Uterus (tissue), 2 donors: ENCODE measurements around the gene KIF1A.

Source experiments
- POLR2A ChIP-seq, 2 donors: fragments of 450-650 bp; IDR thresholded peaks; one replicate each; pipeline ENCODE4 v1.6.1; 2016; ENCODE audit warnings: antibody characterized with exemption in 2 of 2, mild to moderate bottlenecking in 1 of 2, moderate library complexity in 1 of 2
- TF ChIP-seq, protein P1 (sequence below), 4 experiments: fragments of 200-600 bp in 2 of 4; fragments of 450-650 bp in 2 of 4; sonication (generic) in 2 of 4; IDR thresholded peaks; one replicate each; pipeline ENCODE4 v1.5.1; 2016 to 2019; ENCODE audit warnings: antibody characterized with exemption in 4 of 4, mild to moderate bottlenecking in 2 of 4, moderate library complexity in 1 of 4

DNA sequence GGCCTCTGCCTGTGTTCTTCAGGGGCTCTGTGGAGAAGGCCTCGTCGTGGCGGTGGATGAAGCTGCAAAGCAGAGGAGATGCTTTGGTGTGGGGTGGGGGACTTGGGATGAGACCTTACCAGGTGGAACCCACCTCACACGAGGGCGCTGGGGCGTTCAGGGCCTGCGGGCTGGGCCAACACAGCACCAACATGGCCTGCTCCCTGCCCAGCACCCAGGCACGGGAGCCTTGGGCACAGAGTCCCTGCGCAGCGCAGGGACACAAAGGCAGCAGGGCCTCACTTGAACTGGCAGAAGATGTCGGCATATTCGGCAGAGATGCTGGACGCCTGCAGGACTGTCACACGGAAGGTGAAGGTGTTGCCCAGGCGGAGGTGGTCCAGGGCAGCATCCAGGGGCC is 74.6 kb downstream of the KIF1A start:
- TF ChIP-seq, protein P1, sequence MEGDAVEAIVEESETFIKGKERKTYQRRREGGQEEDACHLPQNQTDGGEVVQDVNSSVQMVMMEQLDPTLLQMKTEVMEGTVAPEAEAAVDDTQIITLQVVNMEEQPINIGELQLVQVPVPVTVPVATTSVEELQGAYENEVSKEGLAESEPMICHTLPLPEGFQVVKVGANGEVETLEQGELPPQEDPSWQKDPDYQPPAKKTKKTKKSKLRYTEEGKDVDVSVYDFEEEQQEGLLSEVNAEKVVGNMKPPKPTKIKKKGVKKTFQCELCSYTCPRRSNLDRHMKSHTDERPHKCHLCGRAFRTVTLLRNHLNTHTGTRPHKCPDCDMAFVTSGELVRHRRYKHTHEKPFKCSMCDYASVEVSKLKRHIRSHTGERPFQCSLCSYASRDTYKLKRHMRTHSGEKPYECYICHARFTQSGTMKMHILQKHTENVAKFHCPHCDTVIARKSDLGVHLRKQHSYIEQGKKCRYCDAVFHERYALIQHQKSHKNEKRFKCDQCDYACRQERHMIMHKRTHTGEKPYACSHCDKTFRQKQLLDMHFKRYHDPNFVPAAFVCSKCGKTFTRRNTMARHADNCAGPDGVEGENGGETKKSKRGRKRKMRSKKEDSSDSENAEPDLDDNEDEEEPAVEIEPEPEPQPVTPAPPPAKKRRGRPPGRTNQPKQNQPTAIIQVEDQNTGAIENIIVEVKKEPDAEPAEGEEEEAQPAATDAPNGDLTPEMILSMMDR (IDR thresholded peaks at IDR 0.05) = no peak
- no peak for TF ChIP-seq POLR2A (IDR thresholded peaks at IDR 0.05)
